Measurements from ENCODE around the gene TMEM253. TPM values are rescaled to one million over a fixed set of nuclear protein-coding genes. Genes with fewer than 3 reads are reported as not detected.

TMEM253 gene
- total RNA-seq, 4 donors from 2014 or later: 0.94 TPM; not detected in 3

- no peaks in the 10 kb centered on the region for H3K9me3 ChIP-seq
- H3K4me3 ChIP-seq: peak overlapping the region; percentile 46 to 81
- H3K27ac ChIP-seq: peak overlapping the region; percentile 85 to 99 (median 98)
- WGBS, 2 donors (ENCODE audit: low coverage in 1 of 2): 0% methylated on average over 1 of the region's 19 CpGs; no CpG with 5 or more reads in 1 of the 2 donors
- no peak for ATAC-seq
- no peak for TF ChIP-seq POLR2A (IDR thresholded peaks at IDR 0.05)
- TF ChIP-seq EP300 (IDR thresholded peaks at IDR 0.05): no peak
- TF ChIP-seq, protein P1, sequence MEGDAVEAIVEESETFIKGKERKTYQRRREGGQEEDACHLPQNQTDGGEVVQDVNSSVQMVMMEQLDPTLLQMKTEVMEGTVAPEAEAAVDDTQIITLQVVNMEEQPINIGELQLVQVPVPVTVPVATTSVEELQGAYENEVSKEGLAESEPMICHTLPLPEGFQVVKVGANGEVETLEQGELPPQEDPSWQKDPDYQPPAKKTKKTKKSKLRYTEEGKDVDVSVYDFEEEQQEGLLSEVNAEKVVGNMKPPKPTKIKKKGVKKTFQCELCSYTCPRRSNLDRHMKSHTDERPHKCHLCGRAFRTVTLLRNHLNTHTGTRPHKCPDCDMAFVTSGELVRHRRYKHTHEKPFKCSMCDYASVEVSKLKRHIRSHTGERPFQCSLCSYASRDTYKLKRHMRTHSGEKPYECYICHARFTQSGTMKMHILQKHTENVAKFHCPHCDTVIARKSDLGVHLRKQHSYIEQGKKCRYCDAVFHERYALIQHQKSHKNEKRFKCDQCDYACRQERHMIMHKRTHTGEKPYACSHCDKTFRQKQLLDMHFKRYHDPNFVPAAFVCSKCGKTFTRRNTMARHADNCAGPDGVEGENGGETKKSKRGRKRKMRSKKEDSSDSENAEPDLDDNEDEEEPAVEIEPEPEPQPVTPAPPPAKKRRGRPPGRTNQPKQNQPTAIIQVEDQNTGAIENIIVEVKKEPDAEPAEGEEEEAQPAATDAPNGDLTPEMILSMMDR (IDR thresholded peaks at IDR 0.05): no peak
- TF ChIP-seq POLR2AphosphoS5 (IDR thresholded peaks at IDR 0.05): no peak
- peaks cover 0 to 8% of the 10 kb centered on the region in 2 donors for H3K36me3 ChIP-seq
- H3K27me3 ChIP-seq: no peaks in the 10 kb centered on the region
- peaks cover 5 to 74% (median 14%) of the 10 kb centered on the region in 3 donors for H3K4me1 ChIP-seq
Observed at GRCh38 chr14:21097636-21098075, 3.2 kb upstream of the TMEM253 start.

DNA sequence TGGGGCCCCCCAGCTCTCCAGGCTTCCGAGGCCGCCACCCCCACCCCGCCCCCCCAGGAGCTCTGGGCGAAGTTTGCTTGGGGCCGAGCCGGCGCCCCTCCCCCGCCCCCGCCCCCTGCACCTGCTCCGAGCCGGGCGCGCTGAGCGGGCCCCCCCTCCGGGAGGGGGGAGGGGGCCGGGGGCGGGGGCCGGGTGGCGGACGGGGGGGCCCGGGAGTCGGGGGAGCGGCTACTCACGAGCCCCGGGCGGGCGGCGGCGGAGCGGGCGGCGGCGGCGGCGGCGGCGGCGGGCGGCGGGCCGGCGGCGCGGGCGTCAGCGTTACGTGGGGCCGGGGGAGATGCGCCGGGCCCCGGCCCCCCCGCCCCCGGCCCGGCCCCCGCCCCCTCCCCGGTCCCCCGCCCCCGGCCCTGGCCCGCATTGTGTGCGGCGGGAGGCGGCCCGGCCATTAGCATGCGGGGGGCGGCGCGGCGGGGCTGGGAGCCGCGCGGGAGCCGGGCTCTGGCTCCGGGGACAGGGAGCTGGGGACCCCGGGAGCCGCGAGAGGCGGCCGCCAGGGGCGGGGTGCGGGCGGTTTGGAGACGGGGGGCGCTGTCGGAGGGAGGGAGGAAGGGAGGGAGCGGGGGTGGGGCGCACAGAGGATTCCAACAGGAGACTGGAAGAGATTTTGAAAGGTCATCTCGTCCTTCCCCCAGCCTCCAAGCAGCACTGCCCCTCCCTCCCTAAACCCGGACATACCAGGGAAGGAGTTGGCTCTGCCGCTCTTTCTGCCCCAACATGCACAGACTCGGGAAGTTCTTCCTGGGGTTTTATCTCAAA, 2.6 kb upstream of the TMEM253 start, which contains the start of gene ZNF219:
ZNF219 (minus strand) TSS at position 580 of the 816 bp plus-strand sequence. CDS start 5,064 bp downstream, outside the sequence.
- peak within 1 kb of the TSS; percentile 89 to 99 (median 98) for H3K27ac ChIP-seq
- H3K27me3 ChIP-seq: no peaks in the 10 kb centered on the region
- H3K36me3 ChIP-seq: peaks cover 0 to 2% of the 10 kb centered on the region in 2 donors
- TF ChIP-seq, protein P1 (IDR thresholded peaks at IDR 0.05): peak in 1 of 4 experiments; percentile 36
- TF ChIP-seq POLR2AphosphoS5 (IDR thresholded peaks at IDR 0.05): peak; percentile 22
- TF ChIP-seq POLR2A (IDR thresholded peaks at IDR 0.05): no peak
- no peak for TF ChIP-seq EP300 (IDR thresholded peaks at IDR 0.05)
- peaks cover 7 to 74% (median 18%) of the 10 kb centered on the region in 3 donors for H3K4me1 ChIP-seq
- H3K9me3 ChIP-seq: no peaks in the 10 kb centered on the region
- peak within 1 kb of the TSS; percentile 68 to 81 for H3K4me3 ChIP-seq
- ATAC-seq: peak; percentile 54
- WGBS, 2 donors (ENCODE audit: low coverage in 1 of 2): 0% methylated on average over 1 to 2 of the region's 90 CpGs

GRCh38 chr14:21098892-21099595, 1.8 kb upstream of the TMEM253 start:
- Histone ChIP-seq H3K27ac (peak overlapping the region; percentile 89 to 99 (median 98)), H3K27me3 (no peaks in the 10 kb centered on the region), H3K9me3 (no peaks in the 10 kb centered on the region), H3K4me1 (peaks cover 7 to 73% (median 16%) of the 10 kb centered on the region in 3 donors), H3K36me3 (no peaks in the 10 kb centered on the region), H3K4me3 (peak overlapping the region; percentile 68 to 81)
- no peak for ATAC-seq
- WGBS, 2 donors (ENCODE audit: low coverage in 1 of 2): 5 to 10% methylated on average over 9 to 15 of the region's 16 CpGs
- TF ChIP-seq POLR2AphosphoS5 (IDR thresholded peaks at IDR 0.05) (no peak), EP300 (IDR thresholded peaks at IDR 0.05) (no peak), POLR2A (IDR thresholded peaks at IDR 0.05) (no peak)
- TF ChIP-seq, protein P1 (IDR thresholded peaks at IDR 0.05): no peak

GRCh38 chr14:21099596-21099985, 1.3 kb upstream of the TMEM253 start:
- H3K27me3 ChIP-seq: no peaks in the 10 kb centered on the region
- H3K4me3 ChIP-seq: peak overlapping the region in 1 of 2 donors; percentile 81
- 34 to 43% methylated on average over 3 to 4 of the region's 5 CpGs for WGBS, 2 donors (ENCODE audit: low coverage in 1 of 2)
- peak overlapping the region; percentile 89 to 99 (median 98) for H3K27ac ChIP-seq
- H3K9me3 ChIP-seq: no peaks in the 10 kb centered on the region
- peaks cover 7 to 73% (median 14%) of the 10 kb centered on the region in 3 donors for H3K4me1 ChIP-seq
- TF ChIP-seq, protein P1 (IDR thresholded peaks at IDR 0.05): no peak
- TF ChIP-seq POLR2A (IDR thresholded peaks at IDR 0.05) (no peak), EP300 (IDR thresholded peaks at IDR 0.05) (no peak), POLR2AphosphoS5 (IDR thresholded peaks at IDR 0.05) (no peak)
- no peak for ATAC-seq
- no peaks in the 10 kb centered on the region for H3K36me3 ChIP-seq
